Upper lobe of left lung (tissue), 4 donors: ENCODE measurements around the gene KDM4B.

Source experiments
- CTCF ChIP-seq, 6 experiments: fragments of 450-650 bp in 4 of 6; fragments of 200-600 bp in 2 of 6; sonication (generic) in 2 of 6; IDR thresholded peaks; one replicate each; pipeline ENCODE4 v1.5.1; 2016 to 2019; ENCODE audit warnings: antibody characterized with exemption in 6 of 6
- POLR2AphosphoS5 ChIP-seq, 2 donors: sonication (generic); formaldehyde crosslinking; IDR thresholded peaks; one replicate each; pipeline ENCODE4 v1.5.1; 2017; ENCODE audit warnings: antibody characterized with exemption in 2 of 2

GRCh38 chr19:5059213-5059574 is 90.3 kb downstream of the KDM4B start:
- TF ChIP-seq CTCF (IDR thresholded peaks at IDR 0.05) (no peak), POLR2AphosphoS5 (IDR thresholded peaks at IDR 0.05) (no peak)
